ENCODE results near the gene EDNRB.

DNA sequence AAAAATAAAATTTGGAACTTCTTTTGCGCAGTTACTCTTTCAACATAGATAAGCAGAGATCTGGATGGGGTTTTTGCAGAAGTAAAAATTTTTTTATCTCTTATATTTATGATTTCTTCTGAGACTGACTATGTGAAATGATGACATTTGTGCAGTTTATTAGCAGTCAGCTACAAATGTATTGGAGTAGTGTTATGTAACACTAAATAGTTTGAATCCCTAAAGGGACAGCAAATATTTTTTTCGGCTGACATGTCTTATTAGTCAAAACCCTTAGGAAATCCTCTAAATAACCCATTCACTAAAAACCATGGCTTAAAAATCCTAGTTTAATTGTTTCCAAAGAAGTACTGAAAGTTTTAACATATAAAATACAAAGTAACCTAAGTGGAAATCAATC lies 48.0 kb upstream of the EDNRB start:
- TF ChIP-seq, protein P1, sequence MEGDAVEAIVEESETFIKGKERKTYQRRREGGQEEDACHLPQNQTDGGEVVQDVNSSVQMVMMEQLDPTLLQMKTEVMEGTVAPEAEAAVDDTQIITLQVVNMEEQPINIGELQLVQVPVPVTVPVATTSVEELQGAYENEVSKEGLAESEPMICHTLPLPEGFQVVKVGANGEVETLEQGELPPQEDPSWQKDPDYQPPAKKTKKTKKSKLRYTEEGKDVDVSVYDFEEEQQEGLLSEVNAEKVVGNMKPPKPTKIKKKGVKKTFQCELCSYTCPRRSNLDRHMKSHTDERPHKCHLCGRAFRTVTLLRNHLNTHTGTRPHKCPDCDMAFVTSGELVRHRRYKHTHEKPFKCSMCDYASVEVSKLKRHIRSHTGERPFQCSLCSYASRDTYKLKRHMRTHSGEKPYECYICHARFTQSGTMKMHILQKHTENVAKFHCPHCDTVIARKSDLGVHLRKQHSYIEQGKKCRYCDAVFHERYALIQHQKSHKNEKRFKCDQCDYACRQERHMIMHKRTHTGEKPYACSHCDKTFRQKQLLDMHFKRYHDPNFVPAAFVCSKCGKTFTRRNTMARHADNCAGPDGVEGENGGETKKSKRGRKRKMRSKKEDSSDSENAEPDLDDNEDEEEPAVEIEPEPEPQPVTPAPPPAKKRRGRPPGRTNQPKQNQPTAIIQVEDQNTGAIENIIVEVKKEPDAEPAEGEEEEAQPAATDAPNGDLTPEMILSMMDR (IDR thresholded peaks at IDR 0.05 in 8 of 11, conservative IDR thresholded peaks at IDR 0.05 in 3 of 11): no peak
- TF ChIP-seq POLR2AphosphoS5 (IDR thresholded peaks at IDR 0.05): no peak

Data from spleen (tissue), 7 donors.